Natural killer cell (primary cell): ENCODE results near the gene VASH2. TPM values are rescaled to one million over a fixed set of nuclear protein-coding genes. Genes with fewer than 3 reads are reported as not detected.

Experiments used
- ATAC-seq, 3 donors: fragments of 150-1000 bp in 2 of 3; fragments of 200-7000 bp in 1 of 3; cut with Tn5 transposase; 1 replicate in 1 of 3; 2 replicates in 2 of 3; pipeline ENCODE4 v1.10.0; 2021; ENCODE audit warnings: mild to moderate bottlenecking in 2 of 3, moderate library complexity in 2 of 3
- DNase-seq, 2 donors: peaks; one replicate each; pipeline versions ENCODE4 v3.0.0 to v3.0.0-alpha.2; 2013 to 2021; ENCODE audit warnings: mixed read lengths in 1 of 2
- H3K27ac ChIP-seq: one replicate; pipeline ENCODE4 v1.5.1; 2013; ENCODE audit warnings: mild to moderate bottlenecking, low read length
- H3K27me3 ChIP-seq: one replicate; pipeline ENCODE4 v1.6.1; 2013; ENCODE audit warnings: low read length; ENCODE audit not compliant: control insufficient read depth, insufficient read depth
- H3K36me3 ChIP-seq: one replicate; pipeline ENCODE4 v1.6.1; 2013; ENCODE audit warnings: low read length; ENCODE audit not compliant: control insufficient read depth, insufficient read depth
- H3K4me1 ChIP-seq: one replicate; pipeline ENCODE4 v1.6.1; 2013; ENCODE audit warnings: low read length; ENCODE audit not compliant: control insufficient read depth, insufficient read depth
- H3K4me3 ChIP-seq: one replicate; pipeline ENCODE4 v1.5.1; 2013; ENCODE audit warnings: low read length
- H3K9me3 ChIP-seq: one replicate; pipeline ENCODE4 v1.6.1; 2013; ENCODE audit warnings: low read length; ENCODE audit not compliant: control insufficient read depth, insufficient read depth
- H3K27ac Mint-ChIP-seq, 2 donors: one replicate each; pipeline ENCODE4 v1.8.0; 2022; ENCODE audit warnings: mild to moderate bottlenecking in 2 of 2, mixed read lengths in 2 of 2, moderate library complexity in 1 of 2
- H3K27me3 Mint-ChIP-seq, 2 donors: one replicate each; pipeline ENCODE4 v1.8.0; 2022; ENCODE audit warnings: low read depth in 2 of 2, mixed read lengths in 2 of 2
- H3K36me3 Mint-ChIP-seq: one replicate; pipeline ENCODE4 v1.8.0; 2022; ENCODE audit warnings: mixed read lengths
- H3K4me1 Mint-ChIP-seq, 2 donors: one replicate each; pipeline ENCODE4 v1.8.0; 2022; ENCODE audit warnings: mixed read lengths in 2 of 2
- H3K4me3 Mint-ChIP-seq: one replicate; pipeline ENCODE4 v1.8.0; 2022; ENCODE audit warnings: mild to moderate bottlenecking, moderate library complexity, mixed read lengths
- H3K9me3 Mint-ChIP-seq, 2 donors: one replicate each; pipeline ENCODE4 v1.8.0; 2022; ENCODE audit warnings: mixed read lengths in 2 of 2
- CTCF ChIP-seq: fragments of 200-600 bp; IDR thresholded peaks from one replicate; pipeline ENCODE4 v1.8.0; 2022; ENCODE audit warnings: antibody characterized with exemption
- WGBS: methylation state at CpG from one replicate; pipeline ENCODE4 v1.1.7; 2013; ENCODE audit warnings: missing lambda C conversion rate; ENCODE audit not compliant: insufficient coverage; 5-methylcytosine and 5-hydroxymethylcytosine counted together
- intact Hi-C: fragments of 100-400 bp; cut with micrococcal nuclease; formaldehyde crosslinking; loops from one replicate; pipeline ENCODE4 v1.14.2; 2022
- total RNA-seq, 4 donors: library from RNA; stranded (reverse); fragments of 120-200 nt in 1 of 4; gene quantifications; one replicate each; pipeline versions ENCODE4 v1.2.3 to v1.2.4, GENCODE V29; 2013 to 2022

VASH2 gene
- total RNA-seq, 3 donors from 2014 or later (not counting 1 experiment from before 2014, with no cell fraction given), result not detected

- no peaks in the 10 kb centered on the region for H3K36me3 Mint-ChIP-seq
- no peak for ATAC-seq
Measured at GRCh38 chr1:212920896-212921295, 29.4 kb upstream of the VASH2 start.

GRCh38 chr1:212922016-212922415, 28.3 kb upstream of the VASH2 start:
- Histone ChIP-seq H3K4me3 (no peak overlapping the region), H3K4me1 (no peaks in the 10 kb centered on the region), H3K27ac (no peak overlapping the region), H3K27me3 (no peaks in the 10 kb centered on the region), H3K9me3 (no peaks in the 10 kb centered on the region), H3K36me3 (no peaks in the 10 kb centered on the region)
- DNase-seq, result no peak
- intact Hi-C loops, result no loop called here
- Mint-ChIP-seq H3K27me3 (peaks cover 9 to 15% of the 10 kb centered on the region in 2 donors), H3K27ac (no peak overlapping the region), H3K4me3 (no peak overlapping the region), H3K36me3 (no peaks in the 10 kb centered on the region), H3K9me3 (no peaks in the 10 kb centered on the region), H3K4me1 (peaks cover 0 to 1% of the 10 kb centered on the region in 2 donors)
- ATAC-seq, result no peak
- 94% methylated on average over 4 of the region's 5 CpGs for WGBS
- TF ChIP-seq CTCF, result no peak

More at GRCh38 chr1:212920896-212921295, 29.4 kb upstream of the VASH2 start:
- H3K36me3 ChIP-seq, result no peaks in the 10 kb centered on the region
- no peak for DNase-seq
- H3K27ac ChIP-seq, result no peak overlapping the region
- Mint-ChIP-seq H3K27ac (no peak overlapping the region), H3K9me3 (no peaks in the 10 kb centered on the region), H3K4me3 (no peak overlapping the region), H3K27me3 (peaks cover 13 to 21% of the 10 kb centered on the region in 2 donors), H3K4me1 (peaks cover 5 to 7% of the 10 kb centered on the region in 2 donors)
- no peaks in the 10 kb centered on the region for H3K27me3 ChIP-seq
- no peak for TF ChIP-seq CTCF
- no peaks in the 10 kb centered on the region for H3K4me1 ChIP-seq
- intact Hi-C loops, result no loop called here
- H3K4me3 ChIP-seq, result no peak overlapping the region
- 77% methylated on average over 6 of the region's 6 CpGs for WGBS
- no peaks in the 10 kb centered on the region for H3K9me3 ChIP-seq

GRCh38 chr1:212926372-212926771, 24.0 kb upstream of the VASH2 start:
- Histone ChIP-seq H3K27ac (no peak overlapping the region), H3K4me3 (no peak overlapping the region), H3K9me3 (no peaks in the 10 kb centered on the region), H3K36me3 (no peaks in the 10 kb centered on the region), H3K4me1 (no peaks in the 10 kb centered on the region), H3K27me3 (no peaks in the 10 kb centered on the region)
- Mint-ChIP-seq H3K4me1 (no peaks in the 10 kb centered on the region), H3K9me3 (no peaks in the 10 kb centered on the region), H3K4me3 (no peak overlapping the region), H3K27ac (no peak overlapping the region), H3K36me3 (no peaks in the 10 kb centered on the region), H3K27me3 (peaks cover 0 to 7% of the 10 kb centered on the region in 2 donors)
- no peak for ATAC-seq
- WGBS, result 78% methylated on average over 6 of the region's 6 CpGs
- intact Hi-C loops, result no loop called here
- DNase-seq, result no peak
- TF ChIP-seq CTCF, result no peak
